Right lobe of liver (tissue), 6 donors: ENCODE results near the gene PRR5. TPM values are rescaled to one million over a fixed set of nuclear protein-coding genes. Genes with fewer than 3 reads are reported as not detected.

Experiments used
- ATAC-seq, 4 donors: fragments of 200-7000 bp; cut with Tn5 transposase; one replicate each; pipeline ENCODE4 v1.9.1; 2020; ENCODE audit warnings: mild to moderate bottlenecking in 4 of 4, moderate library complexity in 4 of 4
- DNase-seq, 3 donors: peaks; one replicate each; pipeline ENCODE4 v3.0.0-alpha.2; 2020
- H3K27ac ChIP-seq, 3 donors: fragments of 200-600 bp; one replicate each; pipeline ENCODE4 v1.8.0; 2022
- H3K27me3 ChIP-seq, 2 donors: fragments of 200-600 bp; one replicate each; pipeline ENCODE4 v1.8.0; 2022
- H3K36me3 ChIP-seq, 4 donors: fragments of 200-600 bp; sonication (generic) in 1 of 4; one replicate each; pipeline versions ENCODE4 v1.5.1 to v1.8.0; 2017 to 2022; ENCODE audit warnings: control low read depth in 1 of 4
- H3K4me1 ChIP-seq, 4 donors: fragments of 200-600 bp; sonication (generic) in 1 of 4; one replicate each; pipeline versions ENCODE4 v1.5.1 to v1.8.0; 2017 to 2022; ENCODE audit warnings: control low read depth in 1 of 4
- H3K4me3 ChIP-seq, 3 donors: fragments of 200-600 bp; one replicate each; pipeline ENCODE4 v1.8.0; 2022
- H3K9me3 ChIP-seq, 4 donors: fragments of 200-600 bp; sonication (generic) in 1 of 4; one replicate each; pipeline versions ENCODE4 v1.5.1 to v1.8.0; 2017 to 2022; ENCODE audit warnings: control low read depth in 1 of 4
- CTCF ChIP-seq, 4 donors: fragments of 200-600 bp in 3 of 4; fragments of 450-650 bp in 1 of 4; IDR thresholded peaks; one replicate each; pipeline versions ENCODE4 v1.5.1 to v1.8.0; 2016 to 2022; ENCODE audit warnings: antibody characterized with exemption in 4 of 4, mild to moderate bottlenecking in 2 of 4
- POLR2A ChIP-seq: fragments of 450-650 bp; IDR thresholded peaks from one replicate; pipeline ENCODE4 v1.6.1; 2017; ENCODE audit warnings: antibody characterized with exemption, mild to moderate bottlenecking
- WGBS: methylation state at CpG from one replicate; pipeline ENCODE4 v1.1.6; 2018; ENCODE audit warnings: low coverage, low lambda C conversion rate; ENCODE audit not compliant: insufficient coverage; ENCODE audit errors: missing lambda C conversion rate; 5-methylcytosine and 5-hydroxymethylcytosine counted together
- intact Hi-C, 2 donors: fragments of 100-400 bp; cut with DNase I; formaldehyde crosslinking; loops; one replicate each; pipeline versions ENCODE4 v1.11.2 to v1.14.1; 2022
- total RNA-seq, 6 experiments: library from RNA; depleted of rRNA in 2 of 6; stranded (reverse); fragments of >200 nt in 2 of 6; fragmentation: NEBNext Ultra II Directional in 3 of 6; extraction: Animal tissue kit (Norgen Biotek cat#: 25700) in 3 of 6; gene quantifications; one replicate each; pipeline versions ENCODE4 v1.1.0 to v1.2.4, GENCODE V29; 2016 to 2023
- donor health status: DM: no; HTN: yes; CAD: no.
- donor health status: DM: no; HTN: no; CAD: no.
- donor health status: DM: no; HTN: no; CAD: no.
- donor health status: DM: no; HTN: yes; CAD: no.
- donor health status: DM: no; HTN: yes; CAD: no.

PRR5 gene
- total RNA-seq, 6 experiments from 2014 or later = 14.1 to 25.3 (median 20.2) TPM

GRCh38 chr22:44701187-44701790 lies 715 bp upstream of the PRR5 start:
- WGBS = 100% methylated on average over 1 of the region's 5 CpGs
- H3K4me1 ChIP-seq = peaks cover 0 to 15% (median 4%) of the 10 kb centered on the region in 4 donors
- no peaks in the 10 kb centered on the region for H3K36me3 ChIP-seq
- H3K27ac ChIP-seq = peak overlapping the region; percentile 43 to 47 (median 43)
- H3K9me3 ChIP-seq = no peaks in the 10 kb centered on the region
- ATAC-seq (no peak), DNase-seq (no peak)
- H3K4me3 ChIP-seq = peak overlapping the region in 1 of 3 donors; percentile 29
- no peaks in the 10 kb centered on the region for H3K27me3 ChIP-seq
- intact Hi-C loops = no loop called here
- TF ChIP-seq CTCF (IDR thresholded peaks at IDR 0.05) (no peak), POLR2A (no peak)

GRCh38 chr22:44702479-44703198 lies 635 bp downstream of the PRR5 start:
- WGBS = 0% methylated on average over 11 of the region's 60 CpGs
- Histone ChIP-seq H3K36me3 (no peaks in the 10 kb centered on the region), H3K27me3 (no peaks in the 10 kb centered on the region), H3K9me3 (no peaks in the 10 kb centered on the region), H3K27ac (peak overlapping the region; percentile 21 to 65 (median 33)), H3K4me3 (peak overlapping the region; percentile 79 to 89 (median 79)), H3K4me1 (peaks cover 0 to 15% (median 4%) of the 10 kb centered on the region in 4 donors)
- ATAC-seq = peak in 3 of 4 donors; percentile 1 to 20 (median 2)
- TF ChIP-seq CTCF (IDR thresholded peaks at IDR 0.05) (peak in 2 of 4 donors; percentile 15), POLR2A (peak; percentile 66)
- no peak for DNase-seq
- intact Hi-C loops = no loop called here

- Histone ChIP-seq H3K4me3 (peak overlapping the region; percentile 79 to 89 (median 79)), H3K4me1 (peaks cover 0 to 15% (median 4%) of the 10 kb centered on the region in 4 donors), H3K9me3 (no peaks in the 10 kb centered on the region), H3K27me3 (no peaks in the 10 kb centered on the region), H3K36me3 (no peaks in the 10 kb centered on the region), H3K27ac (peak overlapping the region in 1 of 3 donors; percentile 65)
- intact Hi-C loops = no loop called here
- ATAC-seq (no peak), DNase-seq (no peak)
- 45% methylated on average over 8 of the region's 23 CpGs for WGBS
- TF ChIP-seq CTCF (IDR thresholded peaks at IDR 0.05) (no peak), POLR2A (no peak)
Observed at GRCh38 chr22:44703255-44703870, 1.4 kb downstream of the PRR5 start.

GRCh38 chr22:44704159-44705021 lies 2.4 kb downstream of the PRR5 start:
- no peak for TF ChIP-seq POLR2A
- TF ChIP-seq CTCF (IDR thresholded peaks at IDR 0.05) = no peak
- DNase-seq = no peak
- no peaks in the 10 kb centered on the region for H3K27me3 ChIP-seq
- no peaks in the 10 kb centered on the region for H3K36me3 ChIP-seq
- no peak overlapping the region for H3K27ac ChIP-seq
- intact Hi-C loops = no loop called here
- H3K4me1 ChIP-seq = peaks cover 0 to 15% (median 4%) of the 10 kb centered on the region in 4 donors
- H3K9me3 ChIP-seq = no peaks in the 10 kb centered on the region
- no peak overlapping the region for H3K4me3 ChIP-seq
- WGBS = 98% methylated on average over 7 of the region's 16 CpGs
- ATAC-seq = no peak
